ENCODE results near the gene SHB. TPM values are rescaled to one million over a fixed set of nuclear protein-coding genes. Genes with fewer than 3 reads are reported as not detected.
"Not testable (repeated sequence)": the region's sequence is repeated elsewhere in the genome, so short reads cannot be mapped to it uniquely, and the experiment has no call there.

Gene SHB
- total RNA-seq, 1 experiment from 2014 or later: 28.7 TPM

DNA sequence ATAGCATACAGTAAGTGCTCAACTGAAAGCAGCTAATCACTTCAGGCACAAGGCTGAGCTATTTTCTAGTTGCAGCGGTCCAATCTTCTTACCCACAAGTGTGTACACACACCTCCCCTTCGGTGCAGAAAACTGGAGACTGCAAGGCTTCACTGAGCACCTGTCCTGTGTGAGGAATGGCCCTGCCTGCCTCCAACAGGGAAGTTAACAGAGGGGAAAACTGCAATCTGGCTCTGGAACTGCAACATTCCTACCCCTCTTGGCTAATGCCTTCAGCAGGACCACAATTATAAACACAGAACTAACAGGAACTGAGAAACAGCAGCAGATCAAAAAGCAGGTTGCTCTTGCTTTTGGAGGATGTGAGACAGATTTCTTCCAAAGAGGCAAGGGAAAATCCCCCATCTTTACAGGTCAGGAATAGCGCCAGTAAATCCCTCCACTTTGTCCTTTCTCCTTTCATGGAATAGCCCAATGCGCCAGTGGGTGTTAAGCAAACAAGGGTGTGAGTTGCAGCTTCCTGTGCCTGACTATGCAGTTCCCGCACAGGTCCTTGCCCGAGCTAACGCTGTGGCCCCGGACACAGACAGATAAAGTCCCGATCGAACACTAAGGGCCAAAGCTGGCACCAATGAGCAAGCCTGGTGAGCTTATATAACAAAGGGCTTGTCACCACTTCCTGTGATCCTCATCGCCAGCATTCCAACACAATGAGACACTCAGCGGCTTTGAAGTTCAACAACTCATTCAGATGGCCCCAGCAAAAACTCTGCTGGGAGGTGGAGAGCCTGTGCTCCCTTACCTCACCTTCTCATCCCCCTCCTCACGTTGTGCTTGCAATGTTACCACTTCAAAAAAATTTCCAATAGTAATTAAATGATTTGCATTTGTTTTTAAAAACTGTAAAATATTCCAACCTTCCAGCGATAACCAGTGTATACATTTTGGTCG lies 21.5 kb downstream of the SHB start (continued):
- TF ChIP-seq, protein P1, sequence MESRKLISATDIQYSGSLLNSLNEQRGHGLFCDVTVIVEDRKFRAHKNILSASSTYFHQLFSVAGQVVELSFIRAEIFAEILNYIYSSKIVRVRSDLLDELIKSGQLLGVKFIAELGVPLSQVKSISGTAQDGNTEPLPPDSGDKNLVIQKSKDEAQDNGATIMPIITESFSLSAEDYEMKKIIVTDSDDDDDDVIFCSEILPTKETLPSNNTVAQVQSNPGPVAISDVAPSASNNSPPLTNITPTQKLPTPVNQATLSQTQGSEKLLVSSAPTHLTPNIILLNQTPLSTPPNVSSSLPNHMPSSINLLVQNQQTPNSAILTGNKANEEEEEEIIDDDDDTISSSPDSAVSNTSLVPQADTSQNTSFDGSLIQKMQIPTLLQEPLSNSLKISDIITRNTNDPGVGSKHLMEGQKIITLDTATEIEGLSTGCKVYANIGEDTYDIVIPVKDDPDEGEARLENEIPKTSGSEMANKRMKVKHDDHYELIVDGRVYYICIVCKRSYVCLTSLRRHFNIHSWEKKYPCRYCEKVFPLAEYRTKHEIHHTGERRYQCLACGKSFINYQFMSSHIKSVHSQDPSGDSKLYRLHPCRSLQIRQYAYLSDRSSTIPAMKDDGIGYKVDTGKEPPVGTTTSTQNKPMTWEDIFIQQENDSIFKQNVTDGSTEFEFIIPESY (IDR thresholded peaks at IDR 0.05; ENCODE audit: extremely low read depth, insufficient replicate concordance, low read length): no peak
- TF ChIP-seq, protein P2, sequence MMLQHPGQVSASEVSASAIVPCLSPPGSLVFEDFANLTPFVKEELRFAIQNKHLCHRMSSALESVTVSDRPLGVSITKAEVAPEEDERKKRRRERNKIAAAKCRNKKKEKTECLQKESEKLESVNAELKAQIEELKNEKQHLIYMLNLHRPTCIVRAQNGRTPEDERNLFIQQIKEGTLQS (IDR thresholded peaks at IDR 0.05): no peak
- TF ChIP-seq CEBPB (IDR thresholded peaks at IDR 0.05; ENCODE audit: low read depth) (peak; percentile 70), JUND (IDR thresholded peaks at IDR 0.05) (peak; percentile 94)

DNA sequence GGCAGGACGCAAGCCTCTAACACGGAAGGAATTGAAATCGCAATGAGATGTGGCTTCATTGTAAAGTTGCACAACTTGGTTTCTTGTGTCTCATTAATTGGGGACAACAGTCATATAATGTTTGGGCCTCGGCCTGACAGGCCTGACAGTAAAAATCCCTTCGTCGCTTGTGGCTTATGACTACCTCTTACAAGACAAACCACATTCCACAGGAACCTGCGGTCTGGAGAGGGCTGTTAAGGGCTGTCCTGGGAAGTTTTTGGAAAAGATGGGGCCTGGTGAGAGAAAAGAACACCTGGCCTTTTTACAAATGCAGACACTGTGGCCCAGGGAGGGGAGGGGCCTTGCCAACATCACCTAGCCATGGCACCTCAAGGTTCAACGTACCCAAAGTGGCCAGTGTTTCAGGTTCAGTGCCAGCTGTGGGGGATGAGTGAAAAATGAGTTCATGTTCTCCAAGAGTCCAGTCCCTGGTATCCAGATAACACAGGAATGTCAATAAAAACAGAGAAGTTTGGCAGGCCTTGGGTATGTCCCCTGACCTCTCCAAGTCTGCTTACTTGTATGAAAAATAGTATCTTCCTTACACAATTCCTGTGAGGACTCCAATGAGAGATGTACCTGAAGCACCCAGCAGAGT lies 22.2 kb downstream of the SHB start:
- H3K9me2 ChIP-seq (ENCODE audit: insufficient read depth): no peaks in the 10 kb centered on the region
- TF ChIP-seq CEBPB (IDR thresholded peaks at IDR 0.05; ENCODE audit: low read depth): peak; percentile 93
- TF ChIP-seq SRF (IDR thresholded peaks at IDR 0.05; ENCODE audit: low read depth): no peak
- peak; percentile 17 for TF ChIP-seq YY1 (IDR thresholded peaks at IDR 0.05; ENCODE audit: extremely low read depth, insufficient replicate concordance, low read depth, low read length)
- TF ChIP-seq POLR2AphosphoS5 (IDR thresholded peaks at IDR 0.05; ENCODE audit: low read depth, low read length): peak; percentile 21; the same call in 1 of the 2 replicates
- peak; percentile 61 for TF ChIP-seq JUND (IDR thresholded peaks at IDR 0.05)
- peak; percentile 62 for TF ChIP-seq CBX3 (IDR thresholded peaks at IDR 0.05; ENCODE audit: low read depth)
- TF ChIP-seq, protein P3, sequence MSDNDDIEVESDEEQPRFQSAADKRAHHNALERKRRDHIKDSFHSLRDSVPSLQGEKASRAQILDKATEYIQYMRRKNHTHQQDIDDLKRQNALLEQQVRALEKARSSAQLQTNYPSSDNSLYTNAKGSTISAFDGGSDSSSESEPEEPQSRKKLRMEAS (IDR thresholded peaks at IDR 0.05): peak; percentile 55
- no peak for TF ChIP-seq ZFX (IDR thresholded peaks at IDR 0.05)
- TF ChIP-seq SIN3A (IDR thresholded peaks at IDR 0.05; ENCODE audit: low read depth): peak; percentile 71; the same call in 1 of the 2 replicates
- TF ChIP-seq RAD21 (IDR thresholded peaks at IDR 0.05; ENCODE audit: low read depth): no peak; the same call in 1 of the 2 replicates
- TF ChIP-seq SP1 (IDR thresholded peaks at IDR 0.05; ENCODE audit: low read depth): peak; percentile 85
- peak; percentile 51; the same call in 1 of the 2 replicates for TF ChIP-seq FOSL1 (IDR thresholded peaks at IDR 0.05; ENCODE audit: low read depth)
- peak overlapping the region; percentile 57 for H3K9ac ChIP-seq (ENCODE audit: low read length)
- DNase-seq (ENCODE audit: low read depth, low spot score) (peak; percentile 77), ATAC-seq (peak; percentile 78)
- H3K4me2 ChIP-seq (ENCODE audit: low read length): peak overlapping the region; percentile 79
- peaks cover 85% of the 10 kb centered on the region for H3K79me2 ChIP-seq (ENCODE audit: insufficient read depth, low read length)
- POLR2A ChIA-PET: interaction anchor here (1.2 to 2.0 kb wide), 3 partner anchors 10 to 22 kb away, joined by 3 to 5 read pairs (median 3); partner anchors contain the start of gene SHB
- no TSS peak for BruUV-seq (replicated peaks)
- RAD21 ChIA-PET (ENCODE audit: low non-redundant PET in 1 of 2, low total read pairs in 2 of 2, uncharacterized antibody in 2 of 2, unreplicated experiment in 2 of 2): interaction anchor here (1.1 to 1.4 kb wide), 2 partner anchors 11 to 133 kb away, joined by 3 to 5 read pairs; no protein-coding TSS in a partner anchor
- intact Hi-C loops (cut with micrococcal nuclease): no loop called here
- no peaks in the 10 kb centered on the region for H3K27me3 ChIP-seq (ENCODE audit: insufficient read depth, low read length)
- no peaks in the 10 kb centered on the region; the same call in 1 of the 2 replicates for H4K20me1 ChIP-seq (ENCODE audit: insufficient read depth)
- H3K4me1 ChIP-seq (ENCODE audit: control insufficient read depth in 1 of 2, insufficient read depth in 2 of 2, low read length in 2 of 2): peaks cover 42 to 81% of the 10 kb centered on the region in 2 experiments
- H3K27ac ChIP-seq (ENCODE audit: low read depth, low read length): peak overlapping the region; percentile 83
- H3K36me3 ChIP-seq (ENCODE audit: control insufficient read depth in 1 of 2, insufficient read depth in 2 of 2, low read length in 2 of 2): no peaks in the 10 kb centered on the region; a peak in 1 of 4 replicates
- CTCF ChIA-PET: no interaction called here
- no peak overlapping the region for H2AFZ ChIP-seq (ENCODE audit: low read depth, low read length, poor library complexity, severe bottlenecking)
- H3K4me3 ChIP-seq (replicated peaks in 1 of 2; ENCODE audit: low read depth in 1 of 2, low read length in 2 of 2): peak overlapping the region in 1 of 2 experiments; percentile 44; a peak in 2 of 4 replicates
- H3K9me3 ChIP-seq (ENCODE audit: control insufficient read depth in 1 of 2, insufficient read depth in 1 of 2, low read depth in 1 of 2, low read length in 2 of 2): no peaks in the 10 kb centered on the region

DNA sequence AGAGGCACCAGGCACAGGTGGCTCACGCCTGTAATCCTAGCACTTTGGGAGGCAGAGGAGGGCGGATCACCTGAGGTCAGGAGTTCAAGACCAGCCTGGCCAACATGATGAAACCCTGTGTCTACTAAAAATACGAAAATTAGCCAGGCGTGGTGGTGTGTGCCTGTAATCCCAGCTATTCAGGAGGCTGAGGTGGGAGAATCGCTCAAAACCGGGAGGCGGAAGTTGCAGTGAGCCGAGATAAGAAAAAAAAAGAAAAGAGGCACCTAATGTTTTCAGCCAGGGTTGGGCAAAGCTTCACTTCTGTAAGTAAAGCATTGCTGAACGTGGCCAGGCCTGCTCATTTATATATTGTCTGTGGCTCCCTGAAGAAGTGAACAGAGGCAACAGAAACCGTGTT lies 23.1 kb downstream of the SHB start:
- DNase-seq (ENCODE audit: low read depth, low spot score); RAD21 ChIA-PET (ENCODE audit: low non-redundant PET in 1 of 2, low total read pairs in 2 of 2, uncharacterized antibody in 2 of 2, unreplicated experiment in 2 of 2); H4K20me1 ChIP-seq (ENCODE audit: insufficient read depth); CTCF ChIA-PET; POLR2A ChIA-PET; intact Hi-C loops (cut with micrococcal nuclease); H3K9me2 ChIP-seq (ENCODE audit: insufficient read depth); H2AFZ ChIP-seq (ENCODE audit: low read depth, low read length, poor library complexity, severe bottlenecking); H3K36me3 ChIP-seq (ENCODE audit: control insufficient read depth in 1 of 2, insufficient read depth in 2 of 2, low read length in 2 of 2); H3K9me3 ChIP-seq (ENCODE audit: control insufficient read depth in 1 of 2, insufficient read depth in 1 of 2, low read depth in 1 of 2, low read length in 2 of 2); H3K27me3 ChIP-seq (ENCODE audit: insufficient read depth, low read length); BruUV-seq (replicated peaks); ATAC-seq: not testable (repeated sequence)
- Histone ChIP-seq H3K27ac (ENCODE audit: low read depth, low read length) (peak overlapping the region; percentile 83), H3K4me2 (ENCODE audit: low read length) (peak overlapping the region; percentile 79), H3K9ac (ENCODE audit: low read length) (peak overlapping the region; percentile 57), H3K4me1 (ENCODE audit: control insufficient read depth in 1 of 2, insufficient read depth in 2 of 2, low read length in 2 of 2) (peaks cover 42 to 88% of the 10 kb centered on the region in 2 experiments), H3K79me2 (ENCODE audit: insufficient read depth, low read length) (peaks cover 93% of the 10 kb centered on the region), H3K4me3 (replicated peaks in 1 of 2; ENCODE audit: low read depth in 1 of 2, low read length in 2 of 2) (peak overlapping the region in 1 of 2 experiments; percentile 44; a peak in 1 of 4 replicates)
